Measurements from ENCODE around the gene KBTBD3. TPM values are rescaled to one million over a fixed set of nuclear protein-coding genes. Genes with fewer than 3 reads are reported as not detected.
A peak's percentile ranks its signal among the peaks of the same experiment; 100 is the strongest.

The KBTBD3 gene, protein sequence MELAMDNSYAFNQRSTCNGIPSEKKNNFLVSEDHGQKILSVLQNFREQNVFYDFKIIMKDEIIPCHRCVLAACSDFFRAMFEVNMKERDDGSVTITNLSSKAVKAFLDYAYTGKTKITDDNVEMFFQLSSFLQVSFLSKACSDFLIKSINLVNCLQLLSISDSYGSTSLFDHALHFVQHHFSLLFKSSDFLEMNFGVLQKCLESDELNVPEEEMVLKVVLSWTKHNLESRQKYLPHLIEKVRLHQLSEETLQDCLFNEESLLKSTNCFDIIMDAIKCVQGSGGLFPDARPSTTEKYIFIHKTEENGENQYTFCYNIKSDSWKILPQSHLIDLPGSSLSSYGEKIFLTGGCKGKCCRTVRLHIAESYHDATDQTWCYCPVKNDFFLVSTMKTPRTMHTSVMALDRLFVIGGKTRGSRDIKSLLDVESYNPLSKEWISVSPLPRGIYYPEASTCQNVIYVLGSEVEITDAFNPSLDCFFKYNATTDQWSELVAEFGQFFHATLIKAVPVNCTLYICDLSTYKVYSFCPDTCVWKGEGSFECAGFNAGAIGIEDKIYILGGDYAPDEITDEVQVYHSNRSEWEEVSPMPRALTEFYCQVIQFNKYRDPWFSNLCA
- 10 to 100 TPM; 10.2 to 14.3 (median 11.3) TPM for polyA plus RNA-seq (ENCODE audit: insufficient read length in 3 of 3)
- long read RNA-seq, donor 1, partial matches to known transcripts: 0 of 4 reads
- long read RNA-seq, donor 1, other reads (novel, unspliced or antisense): 0 of 4 reads
- long read RNA-seq, donor 2, partial matches to known transcripts: 0 of 1 reads
- long read RNA-seq, donor 2, other reads (novel, unspliced or antisense): 0 of 1 reads
- long read RNA-seq, donor 3, partial matches to known transcripts: 0 of 7 reads
- long read RNA-seq, donor 3, other reads (novel, unspliced or antisense): 0 of 7 reads
- long read RNA-seq, donor 4, partial matches to known transcripts: 0 of 1 reads
- long read RNA-seq, donor 4, other reads (novel, unspliced or antisense): 0 of 1 reads
- long read RNA-seq, donor 5: 0 reads
- long read RNA-seq, donor 6, partial matches to known transcripts: 0 of 5 reads
- long read RNA-seq, donor 6, other reads (novel, unspliced or antisense): 0 of 5 reads
- long read RNA-seq, donor 7, transcript KBTBD3-205 (4 exons, 2,682 nt): major isoform, 7 of 13 reads
- long read RNA-seq, donor 7, transcript KBTBD3-201 (3 exons, 3,751 nt): minor isoform, 5 of 13 reads
- long read RNA-seq, donor 7, partial matches to known transcripts: 0 of 13 reads
- long read RNA-seq, donor 7, other reads (novel, unspliced or antisense): 0 of 13 reads
- long read RNA-seq, donor 8, transcript KBTBD3-201 (3 exons, 3,751 nt): major isoform, 7 of 12 reads
- long read RNA-seq, donor 8, partial matches to known transcripts: 0 of 12 reads
- long read RNA-seq, donor 8, other reads (novel, unspliced or antisense): 0 of 12 reads
- long read RNA-seq, donor 9, partial matches to known transcripts: 0 of 4 reads
- long read RNA-seq, donor 9, other reads (novel, unspliced or antisense): 0 of 4 reads
- long read RNA-seq, donor 10, partial matches to known transcripts: 0 of 7 reads
- long read RNA-seq, donor 10, other reads (novel, unspliced or antisense): 0 of 7 reads
- long read RNA-seq, donor 11, partial matches to known transcripts: 0 of 4 reads
- long read RNA-seq, donor 11, other reads (novel, unspliced or antisense): 0 of 4 reads
- long read RNA-seq, donor 12, partial matches to known transcripts: 0 of 1 reads
- long read RNA-seq, donor 12, other reads (novel, unspliced or antisense): 0 of 1 reads
- long read RNA-seq, donor 13: 0 reads
- long read RNA-seq, donor 14, transcript KBTBD3-205 (4 exons, 2,682 nt): major isoform, 5 of 10 reads
- long read RNA-seq, donor 14, partial matches to known transcripts: 0 of 10 reads
- long read RNA-seq, donor 14, other reads (novel, unspliced or antisense): 0 of 10 reads
- long read RNA-seq, donor 15, partial matches to known transcripts: 0 of 1 reads
- long read RNA-seq, donor 15, other reads (novel, unspliced or antisense): 0 of 1 reads
- long read RNA-seq, donor 16, transcript KBTBD3-201 (3 exons, 3,751 nt): major isoform, 7 of 11 reads
- long read RNA-seq, donor 16, partial matches to known transcripts: 0 of 11 reads
- long read RNA-seq, donor 16, other reads (novel, unspliced or antisense): 0 of 11 reads

DNA sequence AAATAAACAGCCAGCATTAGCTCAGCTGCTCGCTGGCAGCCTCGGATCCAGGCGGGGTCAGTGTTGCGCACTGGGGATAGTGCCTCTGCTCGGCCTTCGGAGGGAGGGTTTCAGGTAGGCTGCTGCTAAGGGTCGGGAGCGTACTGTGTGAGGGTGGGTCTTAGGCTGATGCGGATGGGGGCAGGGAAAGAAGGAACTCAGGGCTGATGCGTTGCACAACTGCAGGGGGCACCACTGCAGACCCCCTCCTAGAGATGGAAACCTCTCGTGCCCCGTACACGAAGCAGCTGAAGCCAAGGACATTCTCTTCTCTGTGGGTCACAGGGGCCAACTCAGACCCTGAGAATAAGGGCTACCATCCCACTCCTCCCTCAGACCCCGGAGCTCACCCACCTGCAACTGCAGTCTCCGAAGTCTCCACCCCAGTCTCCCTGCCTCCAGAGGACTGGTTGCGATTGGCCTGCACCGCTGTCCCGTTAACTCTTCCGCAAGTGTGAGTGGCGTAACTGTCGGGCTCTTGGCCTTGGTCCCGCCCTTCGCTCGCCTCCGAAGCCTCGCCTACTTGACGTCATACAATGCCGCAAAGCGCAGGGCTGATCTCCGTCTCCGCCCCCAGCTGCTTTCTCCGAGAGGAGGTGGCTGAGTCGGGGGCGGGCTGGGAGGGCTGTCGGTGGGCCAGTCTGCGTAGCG, at the start of gene KBTBD3:
Gene KBTBD3 (minus strand): TSS at position 429 of the 690 bp plus-strand sequence. CDS start 18,250 bp downstream, outside the sequence.
- DNase-seq (ENCODE audit: extremely low read depth in 1 of 11, low read depth in 9 of 11, low spot score in 4 of 11): peak; percentile 98 to 100 (median 99)

DNA sequence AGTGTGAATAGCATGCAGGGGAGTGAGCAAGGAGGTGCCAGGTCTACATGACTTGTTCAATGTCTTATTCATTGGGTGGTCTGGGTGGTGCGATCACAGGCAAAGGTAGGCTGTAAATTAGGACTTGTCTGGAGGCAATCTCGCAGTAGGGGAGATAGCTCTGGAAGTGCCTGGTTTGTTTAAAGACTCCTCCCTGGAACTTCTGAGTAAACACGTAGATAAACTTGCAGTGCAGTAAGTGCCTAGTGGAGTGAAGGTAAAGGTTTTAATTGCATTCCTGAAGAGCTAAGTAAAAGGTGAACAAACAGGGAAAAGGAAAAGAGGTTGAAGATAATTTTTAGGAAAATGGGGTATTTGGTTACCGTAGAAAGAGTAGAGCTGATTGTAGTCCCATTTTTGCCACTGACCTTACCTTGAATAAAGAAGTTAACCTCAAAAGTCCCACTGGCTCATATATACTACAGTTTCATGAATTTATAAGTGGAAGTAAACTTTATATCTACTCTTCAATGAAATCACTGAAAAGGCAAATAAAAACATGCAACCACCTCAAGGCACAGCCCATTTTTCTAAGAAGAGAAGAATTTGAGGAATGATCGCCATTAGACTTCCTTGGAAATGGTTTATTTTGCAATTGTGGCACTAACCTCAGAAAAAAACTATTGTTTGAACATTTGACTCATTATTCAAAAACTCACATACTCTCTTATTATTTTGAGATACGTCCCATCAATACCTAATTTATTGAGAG, 44.6 kb upstream of the KBTBD3 start:
- no peak for DNase-seq (ENCODE audit: extremely low read depth in 1 of 11, low read depth in 9 of 11, low spot score in 4 of 11)

DNA sequence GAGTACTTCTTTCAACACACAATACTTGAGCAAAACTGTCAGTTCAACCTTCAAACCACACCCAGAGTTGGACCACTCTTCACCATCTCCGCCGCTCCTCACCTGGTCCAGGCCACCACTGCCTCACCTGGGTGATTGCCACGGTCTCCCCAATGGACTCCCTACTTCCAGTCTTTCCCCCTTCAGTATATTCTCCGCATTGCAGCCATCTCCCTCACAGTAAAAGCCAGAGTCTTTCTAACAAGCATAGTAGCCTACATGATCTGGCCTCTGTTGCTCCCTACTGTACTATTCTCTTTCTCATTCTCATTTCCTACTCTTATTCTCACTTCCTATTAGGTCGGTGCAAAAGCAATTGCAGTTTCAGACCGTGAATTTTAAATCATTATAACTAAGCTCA, 28.8 kb upstream of the KBTBD3 start:
- DNase-seq (ENCODE audit: extremely low read depth in 1 of 11, low read depth in 9 of 11, low spot score in 4 of 11): no peak

DNA sequence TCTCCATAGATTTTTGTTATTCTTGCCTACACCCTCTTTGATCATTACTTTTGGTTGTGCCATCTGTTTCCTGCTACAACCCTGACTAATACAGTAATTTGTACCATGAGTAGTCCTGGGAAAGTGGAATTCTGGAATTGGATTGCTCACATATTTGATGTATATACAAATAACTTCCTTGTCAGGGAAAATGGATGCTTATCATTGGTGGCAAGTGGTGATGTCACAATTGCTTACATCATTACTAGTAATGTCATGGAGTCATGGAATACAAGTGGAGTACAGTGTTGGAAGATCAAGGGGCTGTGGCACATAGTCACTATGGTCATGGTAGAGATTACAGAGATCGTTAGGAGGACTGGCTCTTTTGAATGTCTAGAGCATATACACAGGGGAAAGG, 24.7 kb upstream of the KBTBD3 start:
- no peak for DNase-seq (ENCODE audit: extremely low read depth in 1 of 11, low read depth in 9 of 11, low spot score in 4 of 11)

DNA sequence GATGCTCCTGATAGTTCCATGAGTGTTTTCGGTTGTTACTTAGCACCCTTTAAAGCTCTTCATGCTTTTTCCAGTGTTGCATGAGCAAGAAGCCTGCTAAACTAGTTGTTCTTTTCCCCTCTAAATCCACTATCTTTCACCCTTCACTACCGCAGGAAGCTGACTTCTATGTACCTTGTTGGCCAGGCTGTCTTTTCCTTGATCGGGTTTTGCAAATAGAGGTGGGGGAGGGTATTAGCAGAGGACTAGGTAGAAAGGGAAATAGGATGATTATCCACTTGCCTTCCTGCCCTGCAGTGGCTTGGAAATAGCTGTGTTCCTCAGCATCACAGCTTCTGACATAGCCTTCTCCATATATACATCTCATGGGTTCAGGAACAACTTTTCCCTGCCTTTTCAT, 24.2 kb upstream of the KBTBD3 start:
- DNase-seq (ENCODE audit: extremely low read depth in 1 of 11, low read depth in 9 of 11, low spot score in 4 of 11): no peak

DNA sequence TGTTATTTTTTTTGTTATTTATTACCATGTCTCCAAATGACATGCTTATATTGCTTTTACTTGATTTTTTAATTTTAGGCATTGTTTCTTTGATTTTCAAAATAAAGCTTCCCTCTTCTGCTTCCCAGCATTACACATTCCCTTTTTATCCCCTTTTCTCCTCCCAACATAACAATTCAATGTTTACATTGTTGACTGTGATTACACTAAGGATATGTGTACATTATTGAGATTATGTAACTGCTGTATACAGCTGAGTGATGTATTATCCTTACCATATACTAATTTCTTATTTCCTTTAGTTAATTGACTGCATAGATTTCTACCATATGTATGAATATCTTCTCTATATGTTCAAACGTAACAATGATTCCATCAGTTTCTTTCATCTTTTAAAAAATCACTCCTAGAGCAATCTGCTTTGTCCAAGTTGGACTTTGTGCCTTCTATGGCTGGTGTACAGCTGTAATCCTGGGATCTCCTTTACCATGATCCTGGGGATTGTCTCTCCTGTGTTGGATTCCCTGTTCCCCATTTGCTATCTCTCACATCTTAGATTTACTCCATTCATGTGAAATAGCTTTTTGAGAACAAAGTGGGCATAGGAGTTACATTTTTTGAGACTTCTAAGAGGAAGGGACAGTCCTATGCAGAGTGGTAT, 21.9 kb upstream of the KBTBD3 start:
- no peak for DNase-seq (ENCODE audit: extremely low read depth in 1 of 11, low read depth in 9 of 11, low spot score in 4 of 11)

DNA sequence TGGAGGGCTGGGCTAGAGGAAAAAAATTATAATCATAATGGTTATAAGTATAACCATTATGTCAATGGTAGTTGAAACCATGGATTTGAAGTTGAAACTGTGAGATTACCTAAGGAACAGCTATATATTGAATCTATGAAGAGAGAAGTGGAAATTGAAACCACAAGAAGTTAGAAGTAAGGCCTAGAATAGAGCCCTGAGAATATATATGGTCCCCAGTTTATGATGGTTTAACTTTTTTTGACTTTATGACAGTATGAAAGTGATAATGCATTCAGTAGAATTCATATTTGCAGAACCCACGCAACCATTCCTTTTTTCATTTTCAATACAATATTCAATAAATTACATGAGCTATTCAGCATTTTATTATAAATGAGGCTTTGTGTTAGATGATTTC, 15.3 kb upstream of the KBTBD3 start:
- DNase-seq (ENCODE audit: extremely low read depth in 1 of 11, low read depth in 9 of 11, low spot score in 4 of 11): no peak

DNA sequence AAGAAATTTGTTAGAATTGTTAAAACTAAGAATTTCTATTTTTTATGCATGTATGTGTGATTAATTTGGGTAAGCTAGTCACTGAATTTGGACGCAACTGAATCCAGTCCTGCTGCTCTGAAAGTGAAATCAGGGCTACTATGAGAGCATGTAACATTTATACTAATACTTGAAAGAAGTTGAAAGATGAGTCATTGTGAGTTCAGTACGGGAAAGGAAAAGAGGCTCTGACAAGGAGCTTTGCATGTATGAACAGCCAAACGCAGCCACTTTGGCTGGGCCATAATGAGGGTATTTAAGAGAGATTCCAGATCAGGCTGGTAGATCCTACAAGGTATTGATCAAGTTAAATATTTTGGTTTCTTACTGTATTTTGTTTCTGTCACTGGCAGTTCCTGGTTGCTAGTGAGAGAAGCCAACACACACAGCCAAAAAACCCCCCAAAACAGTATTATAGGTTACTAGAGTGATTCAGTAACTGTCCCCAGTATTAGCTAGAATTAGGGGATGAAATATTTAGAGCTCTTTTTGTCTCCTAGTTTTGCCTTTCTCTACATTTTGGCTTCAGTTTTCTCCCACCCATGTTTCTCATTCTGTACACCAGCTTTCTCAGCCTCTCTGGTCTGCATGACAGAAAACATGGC, 14.5 kb upstream of the KBTBD3 start:
- no peak for DNase-seq (ENCODE audit: extremely low read depth in 1 of 11, low read depth in 9 of 11, low spot score in 4 of 11)

DNA sequence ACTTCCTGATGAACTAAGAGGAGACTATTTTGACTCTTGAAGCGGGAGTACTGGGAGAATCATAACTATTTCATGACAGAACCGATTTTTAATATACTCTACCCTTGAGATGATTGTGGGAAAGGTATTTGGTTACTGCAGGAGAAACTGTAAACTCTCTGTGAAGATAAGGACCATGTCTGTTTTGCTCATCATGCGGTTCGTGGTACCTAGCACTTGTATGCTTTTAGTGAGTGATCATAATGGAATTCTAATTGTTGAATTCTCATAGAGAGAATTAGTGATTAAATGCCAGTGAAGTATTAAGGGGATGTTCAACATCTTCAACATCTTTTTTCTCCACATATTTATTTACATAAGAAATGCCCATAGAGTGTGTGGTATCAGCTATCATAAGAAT, 11.7 kb upstream of the KBTBD3 start:
- DNase-seq (ENCODE audit: extremely low read depth in 1 of 11, low read depth in 9 of 11, low spot score in 4 of 11): no peak

DNA sequence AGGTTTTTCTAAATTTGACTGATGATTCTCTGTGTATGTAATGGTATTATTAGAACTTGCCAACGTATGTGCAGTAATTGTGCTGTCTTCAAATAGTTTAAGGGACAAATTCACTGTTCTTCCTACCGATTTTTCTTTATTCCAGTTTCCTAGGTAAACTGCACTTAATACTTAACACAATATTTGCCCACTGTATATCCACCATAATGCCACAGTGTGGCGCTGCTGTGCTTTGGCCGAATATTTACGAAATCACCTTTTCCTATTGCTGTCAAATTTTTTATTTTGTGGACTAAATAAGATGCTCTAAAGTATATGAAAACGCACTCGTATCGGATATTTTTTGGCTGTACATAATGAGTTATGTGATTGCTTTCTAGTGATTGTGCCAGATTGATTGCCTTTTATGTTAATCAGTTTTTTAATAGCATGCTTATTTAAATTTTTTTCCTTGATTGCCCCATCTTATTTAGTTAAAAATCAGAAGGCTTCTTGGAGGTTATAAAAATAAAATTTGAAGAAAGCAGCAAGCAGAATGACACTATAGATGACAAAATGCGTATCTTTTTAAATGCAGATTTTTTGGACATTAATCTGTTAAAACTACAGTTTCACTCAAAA, 10.8 kb upstream of the KBTBD3 start:
- DNase-seq (ENCODE audit: extremely low read depth in 1 of 11, low read depth in 9 of 11, low spot score in 4 of 11): peak in 9 of 11 donors; percentile 12 to 39 (median 21)

DNA sequence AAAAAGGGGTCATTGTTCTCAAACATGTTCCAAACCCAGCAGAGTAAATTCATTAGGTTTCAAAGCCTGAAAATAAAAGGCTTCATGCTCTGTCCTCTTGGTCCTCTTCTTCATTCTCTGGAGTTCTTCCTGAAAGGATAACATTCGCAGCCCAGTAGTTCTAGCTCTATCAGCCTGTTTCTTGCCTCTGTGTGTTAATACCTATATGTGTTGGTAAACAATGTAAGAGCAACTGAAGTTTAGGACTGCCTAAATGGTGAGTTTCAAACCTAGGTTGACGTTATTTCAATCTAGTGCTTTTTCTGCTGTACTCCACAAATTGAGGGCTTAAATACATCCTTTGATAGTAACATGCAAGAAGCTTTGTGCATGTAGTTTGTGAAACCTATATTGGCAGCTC, 9.7 kb upstream of the KBTBD3 start:
- DNase-seq (ENCODE audit: extremely low read depth in 1 of 11, low read depth in 9 of 11, low spot score in 4 of 11): no peak

DNA sequence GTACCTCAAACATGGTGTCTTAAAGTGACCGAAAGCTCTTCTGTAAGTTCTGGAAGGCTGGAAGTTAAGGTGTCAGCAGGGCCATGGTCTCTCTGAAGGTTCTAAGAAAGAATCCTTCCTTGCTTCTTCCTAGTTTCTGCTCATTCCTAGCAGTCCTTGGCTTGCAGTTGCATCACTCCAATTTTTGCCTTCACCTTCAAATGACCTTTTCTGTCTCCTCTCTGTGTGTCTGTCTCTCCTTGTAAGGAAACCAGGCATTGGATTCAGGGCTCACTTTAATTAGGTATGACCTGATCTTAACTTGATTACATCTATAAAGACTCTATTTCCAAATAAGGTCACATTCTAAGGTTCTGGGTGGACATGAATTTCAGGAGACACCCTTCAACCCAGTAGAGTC, 9.0 kb upstream of the KBTBD3 start:
- DNase-seq (ENCODE audit: extremely low read depth in 1 of 11, low read depth in 9 of 11, low spot score in 4 of 11): no peak

DNA sequence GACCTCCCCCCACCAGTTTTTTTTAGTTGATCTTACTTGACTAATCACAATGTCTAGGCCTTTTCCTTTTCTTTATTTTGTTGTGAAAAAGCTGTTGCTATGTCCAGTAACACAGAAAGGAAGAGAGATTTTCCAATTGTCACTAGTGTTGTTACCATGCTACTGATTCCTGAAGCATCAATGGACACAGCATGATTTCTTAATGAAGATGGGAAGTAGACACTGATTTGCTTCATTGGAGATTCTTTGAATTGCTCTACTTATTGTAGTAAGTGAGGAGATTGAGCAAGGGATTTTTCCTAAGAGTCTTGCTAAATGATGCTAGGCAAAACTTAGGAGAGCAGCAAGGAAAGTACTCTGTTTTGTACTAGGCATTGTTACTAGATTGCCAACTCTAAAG, 4.9 kb upstream of the KBTBD3 start:
- DNase-seq (ENCODE audit: extremely low read depth in 1 of 11, low read depth in 9 of 11, low spot score in 4 of 11): no peak

DNA sequence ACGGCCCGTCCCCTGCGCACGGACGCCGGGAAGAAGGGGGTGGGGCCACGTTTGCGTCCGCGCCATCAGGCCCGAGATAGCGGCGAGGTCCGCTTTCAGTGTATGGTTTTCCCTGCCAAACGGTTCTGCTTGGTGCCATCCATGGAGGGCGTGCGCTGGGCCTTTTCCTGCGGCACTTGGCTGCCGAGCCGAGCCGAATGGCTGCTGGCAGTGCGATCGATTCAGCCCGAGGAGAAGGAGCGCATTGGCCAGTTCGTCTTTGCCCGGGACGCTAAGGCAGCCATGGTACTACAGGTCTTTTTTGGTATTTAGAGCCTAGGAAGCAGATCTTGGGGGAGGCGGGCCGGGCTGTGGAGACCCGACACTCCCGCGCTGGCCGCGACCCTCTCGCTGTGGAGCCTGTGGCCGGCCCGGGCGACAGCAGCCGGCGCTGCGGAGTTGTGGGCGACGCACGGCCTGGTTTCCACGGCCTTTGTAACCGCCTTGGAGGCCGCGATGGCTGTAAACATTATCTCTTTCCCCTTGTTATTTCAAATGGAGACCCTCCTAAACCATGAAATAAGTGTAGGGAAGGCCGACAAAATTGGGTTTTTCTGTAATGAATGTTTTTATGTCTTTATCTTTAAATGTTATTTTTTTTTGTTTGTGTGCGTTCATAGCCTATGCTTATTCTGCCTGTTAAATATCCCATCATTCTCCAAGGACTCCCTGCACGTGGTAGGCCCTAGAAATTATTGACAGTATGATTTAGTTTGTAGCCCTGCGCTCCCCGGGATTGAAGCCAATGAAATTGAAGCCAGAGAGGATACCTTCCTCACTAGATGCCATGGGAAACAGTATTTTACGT, 685 bp upstream of the KBTBD3 start, which contains the start of gene AASDHPPT:
Gene AASDHPPT (plus strand): TSS at position 54 of the 847 bp plus-strand sequence. CDS start 49 bp downstream, at position 103.
- peak in 10 of 11 donors; percentile 23 to 76 (median 47) for DNase-seq (ENCODE audit: extremely low read depth in 1 of 11, low read depth in 9 of 11, low spot score in 4 of 11)
